Measurements from ENCODE around the gene BRCA1.
"Not testable (repeated sequence)": the region's sequence is repeated elsewhere in the genome, so short reads cannot be mapped to it uniquely, and the experiment has no call there.

The BRCA1 gene

GRCh38 chr17:43003542-43004172 lies 121.5 kb downstream of the BRCA1 start:
- DNase-seq (ENCODE audit: low spot score) = no peak

GRCh38 chr17:43000894-43001293 lies 124.3 kb downstream of the BRCA1 start:
- not testable (repeated sequence) for DNase-seq (ENCODE audit: low spot score)

- DNase-seq (ENCODE audit: low spot score) = no peak
These were observed 126.1 kb downstream of the BRCA1 start for GRCh38 chr17:42999003-42999525.

- peak; percentile 98 for DNase-seq (ENCODE audit: low spot score)
These were observed 126.9 kb downstream of the BRCA1 start, which contains the start of gene RPL27 for GRCh38 chr17:42997984-42998938. Gene RPL27 (plus strand): TSS chr17:42998419. CDS start chr17:42998751, 332 bp downstream.

- peak; percentile 20 for DNase-seq (ENCODE audit: low spot score)
These were observed 127.7 kb downstream of the BRCA1 start for GRCh38 chr17:42997390-42997983.

All from hematopoietic multipotent progenitor cell treated with erythropoietin and hydrocortisone succinate and interleukin-3 and kit ligand, for 17 days (in vitro differentiated cells).